ENCODE measurements around the gene SLC25A6.
"Not testable (repeated sequence)": the region's sequence is repeated elsewhere in the genome, so short reads cannot be mapped to it uniquely, and the experiment has no call there.

SLC25A6 gene

GRCh38 chrX:1427756-1428155 is 35.8 kb upstream of the SLC25A6 start:
- DNase-seq (ENCODE audit: low read depth) = no peak
- TF ChIP-seq CTCF (IDR thresholded peaks at IDR 0.05; ENCODE audit: control insufficient read depth, insufficient read depth, low read depth, low read length, missing control alignments) = no peak
- no peak overlapping the region for H3K4me3 ChIP-seq (ENCODE audit: control insufficient read depth, low read depth, low read length)

GRCh38 chrX:1426321-1426720 is 34.4 kb upstream of the SLC25A6 start:
- DNase-seq (ENCODE audit: low read depth); H3K4me3 ChIP-seq (ENCODE audit: control insufficient read depth, low read depth, low read length): not testable (repeated sequence)

- no peak for TF ChIP-seq CTCF (IDR thresholded peaks at IDR 0.05; ENCODE audit: control insufficient read depth, insufficient read depth, low read depth, low read length, missing control alignments)
- no peak for DNase-seq (ENCODE audit: low read depth)
- H3K4me3 ChIP-seq (ENCODE audit: control insufficient read depth, low read depth, low read length) = no peak overlapping the region
Observed at GRCh38 chrX:1425381-1425780, 33.5 kb upstream of the SLC25A6 start.

- no peak for TF ChIP-seq CTCF (IDR thresholded peaks at IDR 0.05; ENCODE audit: control insufficient read depth, insufficient read depth, low read depth, low read length, missing control alignments)
- H3K4me3 ChIP-seq (ENCODE audit: control insufficient read depth, low read depth, low read length) = no peak overlapping the region
- no peak for DNase-seq (ENCODE audit: low read depth)
Observed at GRCh38 chrX:1424147-1424851, 32.4 kb upstream of the SLC25A6 start.

GRCh38 chrX:1423215-1423614 is 31.3 kb upstream of the SLC25A6 start:
- no peak for TF ChIP-seq CTCF (IDR thresholded peaks at IDR 0.05; ENCODE audit: control insufficient read depth, insufficient read depth, low read depth, low read length, missing control alignments)
- H3K4me3 ChIP-seq (ENCODE audit: control insufficient read depth, low read depth, low read length) = no peak overlapping the region
- no peak for DNase-seq (ENCODE audit: low read depth)

GRCh38 chrX:1422135-1422465 is 30.2 kb upstream of the SLC25A6 start:
- no peak overlapping the region for H3K4me3 ChIP-seq (ENCODE audit: control insufficient read depth, low read depth, low read length)
- DNase-seq (ENCODE audit: low read depth) = no peak
- TF ChIP-seq CTCF (IDR thresholded peaks at IDR 0.05; ENCODE audit: control insufficient read depth, insufficient read depth, low read depth, low read length, missing control alignments) = no peak

- TF ChIP-seq CTCF (IDR thresholded peaks at IDR 0.05; ENCODE audit: control insufficient read depth, insufficient read depth, low read depth, low read length, missing control alignments) = no peak
- H3K4me3 ChIP-seq (ENCODE audit: control insufficient read depth, low read depth, low read length) = no peak overlapping the region
- DNase-seq (ENCODE audit: low read depth) = no peak
Observed at GRCh38 chrX:1421433-1422134, 29.7 kb upstream of the SLC25A6 start.
